COR-L47 (cell line): ENCODE results near the gene P2RY6.
"Not testable (repeated sequence)": the region's sequence is repeated elsewhere in the genome, so short reads cannot be mapped to it uniquely, and the experiment has no call there.

Source experiments
- DNase-seq: peaks from one replicate; lab custom pipeline; 2025; lab: John Stamatoyannopoulos, UW

The P2RY6 gene, protein sequence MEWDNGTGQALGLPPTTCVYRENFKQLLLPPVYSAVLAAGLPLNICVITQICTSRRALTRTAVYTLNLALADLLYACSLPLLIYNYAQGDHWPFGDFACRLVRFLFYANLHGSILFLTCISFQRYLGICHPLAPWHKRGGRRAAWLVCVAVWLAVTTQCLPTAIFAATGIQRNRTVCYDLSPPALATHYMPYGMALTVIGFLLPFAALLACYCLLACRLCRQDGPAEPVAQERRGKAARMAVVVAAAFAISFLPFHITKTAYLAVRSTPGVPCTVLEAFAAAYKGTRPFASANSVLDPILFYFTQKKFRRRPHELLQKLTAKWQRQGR

DNA sequence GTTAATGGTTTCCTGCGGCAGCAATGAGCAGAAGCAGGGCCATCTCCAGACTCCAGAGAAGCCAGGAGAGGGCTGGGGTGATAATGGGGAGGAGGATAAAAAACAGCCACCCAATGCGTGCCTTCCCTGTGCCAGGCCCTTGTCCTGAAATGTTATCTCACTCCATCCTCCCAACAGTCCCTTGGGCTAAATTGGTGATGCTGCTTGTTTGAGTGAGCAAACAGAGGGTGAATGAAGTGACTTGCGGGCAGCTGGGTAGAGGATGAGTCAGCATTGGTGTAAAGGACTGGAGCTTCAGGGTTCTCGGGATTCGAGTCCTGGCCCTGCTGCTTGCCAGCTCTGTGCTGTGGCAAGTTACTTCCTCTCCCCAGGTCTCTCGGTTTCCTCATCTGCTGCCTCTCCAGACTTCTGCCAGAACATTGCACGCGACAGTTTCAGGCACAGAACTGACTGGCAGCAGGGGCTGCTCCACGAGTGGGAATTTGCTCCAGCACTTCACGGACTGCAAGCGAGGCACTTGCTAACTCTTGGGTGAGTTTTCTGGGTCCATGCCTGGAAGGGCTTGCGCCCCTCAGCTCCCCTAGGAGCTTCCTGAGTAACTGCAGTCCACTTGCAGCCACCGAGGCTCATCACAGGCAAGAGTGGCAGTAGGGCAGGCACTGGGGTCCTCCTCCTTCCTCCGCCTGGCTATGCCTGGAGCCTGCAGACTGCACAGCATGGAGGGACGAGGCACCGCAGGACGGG lies at the start of gene P2RY6:
P2RY6 (plus strand) TSS at position 403 of the 744 bp plus-strand sequence. CDS start 24,181 bp downstream, outside the sequence.
- no peak for DNase-seq

DNA sequence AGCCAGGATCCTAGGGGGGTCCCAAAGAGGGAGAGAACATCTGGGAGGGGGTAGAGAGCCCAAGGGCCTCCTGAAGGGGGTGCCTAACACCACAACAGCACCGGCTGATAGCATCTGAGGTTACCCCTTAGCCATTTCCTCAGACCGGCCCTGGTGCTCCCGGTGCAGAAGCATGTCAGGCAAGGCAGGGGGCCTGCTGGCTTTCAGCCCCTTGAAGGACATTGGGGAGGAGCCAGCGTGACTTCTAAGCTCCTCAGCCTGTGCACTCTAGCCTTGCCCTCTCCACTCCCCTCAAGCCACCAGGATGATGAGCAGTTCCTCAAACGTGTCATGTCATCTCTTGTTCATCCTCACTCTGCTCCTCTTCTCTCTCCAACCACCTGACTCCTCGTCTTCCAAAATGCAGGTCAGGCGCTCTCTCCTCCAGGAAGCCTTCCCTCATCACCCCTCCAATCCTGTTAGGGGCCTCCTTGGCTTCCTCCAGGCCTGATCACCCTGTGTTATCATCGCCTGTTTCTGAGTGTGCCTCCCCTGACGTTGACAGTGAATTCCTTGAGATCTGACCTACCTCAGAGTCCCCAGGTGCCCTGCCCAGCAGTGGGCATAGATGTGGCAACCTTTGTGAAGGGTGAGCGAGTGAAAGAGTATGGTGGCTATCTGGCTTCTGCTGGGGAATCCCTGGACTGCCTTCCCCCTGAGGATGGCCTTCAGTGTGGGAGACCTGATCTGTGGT lies 48.0 kb upstream of the P2RY6 start:
- no peak for DNase-seq

DNA sequence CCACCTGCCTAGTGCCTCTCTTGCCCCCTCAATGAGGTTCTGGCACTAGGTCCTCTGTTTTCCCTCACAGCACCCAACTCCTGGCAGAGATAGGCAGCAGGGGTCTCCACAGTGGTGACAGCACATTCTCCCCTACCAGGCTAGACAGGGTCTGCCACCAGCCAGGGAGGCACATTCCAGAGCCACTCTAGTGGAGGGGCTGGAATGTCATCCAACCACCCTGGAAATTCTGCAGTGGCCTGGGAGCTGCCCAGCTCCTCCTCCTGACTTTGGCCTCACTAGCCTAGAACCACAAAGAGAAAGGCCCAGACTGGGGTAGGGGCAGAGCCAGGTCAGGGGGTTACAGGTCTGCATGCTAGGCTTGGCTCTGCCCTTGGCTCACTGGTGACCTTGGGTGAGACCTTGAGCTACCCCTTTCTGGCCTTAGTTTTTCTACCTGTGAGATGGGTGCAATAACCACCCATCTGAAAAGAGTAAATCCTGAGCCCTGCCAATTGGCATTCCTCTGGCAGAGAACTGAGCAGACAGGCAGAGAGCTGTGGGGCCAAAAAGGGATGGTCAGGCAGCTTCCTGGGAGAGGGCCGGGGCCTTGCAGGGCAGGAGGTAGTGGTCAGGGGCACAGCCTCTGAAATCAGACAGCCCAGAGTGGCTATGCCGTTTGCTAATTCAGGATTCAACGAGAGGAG lies 47.0 kb upstream of the P2RY6 start:
- no peak for DNase-seq

DNA sequence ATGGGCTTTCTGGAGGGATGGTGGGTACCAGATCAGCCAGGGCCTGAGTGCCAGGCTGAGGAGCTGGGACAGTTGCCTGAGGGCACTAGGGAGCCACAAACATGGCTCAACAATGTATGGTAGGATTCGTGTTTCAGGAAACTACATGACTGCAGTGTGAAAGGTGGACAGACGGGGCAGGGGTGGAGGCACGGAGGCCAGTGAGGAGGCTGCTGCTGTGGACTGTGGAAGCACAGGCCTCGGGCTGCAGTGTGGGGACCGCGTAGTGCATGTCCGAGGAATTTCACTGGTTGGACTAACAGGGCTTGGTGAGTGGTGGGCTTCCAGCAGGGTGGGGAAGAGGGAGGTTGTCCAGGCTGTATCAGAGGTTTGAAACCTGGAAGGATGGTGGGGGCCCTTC lies 46.3 kb upstream of the P2RY6 start:
- DNase-seq, result no peak

DNA sequence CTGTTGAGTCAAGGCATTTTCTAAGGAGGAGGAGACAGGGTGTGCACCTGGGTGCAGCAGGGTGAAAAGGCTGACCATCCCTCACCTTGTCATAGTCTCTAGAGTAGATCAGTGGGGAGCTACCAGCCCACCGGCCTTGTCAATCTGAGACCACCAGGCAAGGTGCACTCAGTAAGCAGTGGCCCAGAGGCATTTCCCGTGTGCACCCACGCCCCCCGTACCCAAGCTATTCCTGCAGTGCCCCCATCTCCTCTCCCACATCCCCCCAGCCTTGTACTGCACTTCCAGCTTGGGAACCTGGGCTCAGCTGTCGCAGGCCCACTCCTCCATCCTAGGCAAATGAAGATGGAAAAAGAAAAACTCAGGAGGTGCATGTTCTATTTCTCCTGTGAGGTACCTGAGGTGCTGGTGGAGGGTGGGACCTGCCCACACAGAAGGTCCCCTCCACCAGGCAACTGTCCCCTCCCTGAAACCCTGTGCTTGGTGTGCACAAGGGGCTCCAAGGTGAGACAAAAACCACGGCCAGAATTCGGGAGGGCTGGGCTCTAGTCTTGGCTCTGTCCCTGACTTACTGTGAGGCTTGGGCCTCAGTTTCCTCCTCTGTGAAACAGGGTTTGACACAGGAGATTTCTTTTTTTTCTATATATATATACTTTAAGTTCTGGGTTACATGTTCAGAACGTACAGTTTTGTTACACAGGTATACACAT lies 45.7 kb upstream of the P2RY6 start:
- DNase-seq, result no peak

DNA sequence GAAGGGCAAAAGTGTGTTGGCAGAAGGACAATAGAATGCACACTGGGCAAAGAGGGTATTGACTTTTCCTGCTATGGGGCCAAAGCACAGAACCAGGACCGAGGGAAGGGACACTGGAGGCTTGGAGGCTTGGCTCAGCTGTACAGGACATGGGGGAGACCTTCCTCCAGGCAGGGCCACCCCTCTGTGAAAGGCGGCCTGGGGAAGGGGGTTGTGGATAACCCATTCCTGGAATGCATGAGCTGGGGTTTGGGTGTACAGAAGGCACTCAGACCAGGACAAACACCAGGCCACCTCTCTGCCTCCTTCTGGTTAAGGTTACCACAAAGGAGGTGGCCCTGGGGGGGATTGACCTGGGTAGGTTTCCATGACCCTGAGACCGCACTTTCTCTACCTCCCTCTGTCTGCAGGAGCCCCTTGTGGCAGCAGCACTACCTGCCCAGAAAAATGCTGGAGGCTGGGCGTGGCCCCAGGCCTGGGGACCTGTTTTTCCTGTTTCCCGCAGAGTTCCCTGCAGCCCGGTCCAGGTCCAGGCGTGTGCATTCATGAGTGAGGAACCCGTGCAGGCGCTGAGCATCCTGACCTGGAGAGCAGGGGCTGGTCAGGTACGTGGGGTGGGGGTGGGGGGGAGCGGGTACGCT lies 44.4 kb upstream of the P2RY6 start:
- peak; percentile 33 for DNase-seq

DNA sequence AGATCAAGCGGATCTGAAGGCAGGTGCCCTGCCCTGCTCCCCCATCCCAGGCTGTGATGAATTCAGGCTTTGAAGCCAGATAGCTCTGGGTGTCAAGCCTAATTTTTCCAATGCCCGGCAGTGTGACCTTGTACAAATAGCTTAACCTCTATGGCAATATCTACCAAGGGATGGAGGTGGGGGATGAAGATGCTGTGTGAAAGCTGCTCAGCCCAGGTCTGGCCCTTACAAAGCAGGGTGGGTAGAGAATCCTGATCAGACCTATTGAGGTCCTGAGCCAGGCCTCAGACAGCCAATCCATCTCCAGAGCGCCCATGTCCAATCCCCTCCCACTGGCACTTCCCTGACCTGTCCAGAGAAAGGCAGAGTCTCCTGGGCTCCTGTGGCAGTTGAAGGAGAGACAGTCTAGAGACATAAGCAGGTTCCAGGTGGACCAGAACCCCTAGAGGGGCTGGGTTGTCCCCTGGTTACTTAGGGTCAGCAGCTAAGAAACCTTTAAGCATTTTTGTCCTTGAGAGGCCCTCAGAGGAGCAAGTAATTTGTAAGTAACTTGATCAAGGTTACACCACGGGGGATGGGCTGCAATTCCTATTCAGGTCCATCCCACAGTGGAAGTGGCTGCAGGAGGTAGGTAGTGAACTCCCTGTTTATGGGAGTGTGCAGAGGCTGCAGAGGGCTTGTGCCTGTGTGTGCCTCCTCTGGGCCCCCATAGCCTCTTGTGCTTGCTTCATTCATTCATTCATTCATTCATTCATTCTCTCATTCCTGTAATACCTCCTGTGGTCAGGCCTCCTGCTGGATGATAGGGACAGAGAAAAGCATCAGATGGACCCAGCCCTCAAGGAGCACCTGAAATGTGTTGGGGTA lies 43.6 kb upstream of the P2RY6 start:
- no peak for DNase-seq

DNA sequence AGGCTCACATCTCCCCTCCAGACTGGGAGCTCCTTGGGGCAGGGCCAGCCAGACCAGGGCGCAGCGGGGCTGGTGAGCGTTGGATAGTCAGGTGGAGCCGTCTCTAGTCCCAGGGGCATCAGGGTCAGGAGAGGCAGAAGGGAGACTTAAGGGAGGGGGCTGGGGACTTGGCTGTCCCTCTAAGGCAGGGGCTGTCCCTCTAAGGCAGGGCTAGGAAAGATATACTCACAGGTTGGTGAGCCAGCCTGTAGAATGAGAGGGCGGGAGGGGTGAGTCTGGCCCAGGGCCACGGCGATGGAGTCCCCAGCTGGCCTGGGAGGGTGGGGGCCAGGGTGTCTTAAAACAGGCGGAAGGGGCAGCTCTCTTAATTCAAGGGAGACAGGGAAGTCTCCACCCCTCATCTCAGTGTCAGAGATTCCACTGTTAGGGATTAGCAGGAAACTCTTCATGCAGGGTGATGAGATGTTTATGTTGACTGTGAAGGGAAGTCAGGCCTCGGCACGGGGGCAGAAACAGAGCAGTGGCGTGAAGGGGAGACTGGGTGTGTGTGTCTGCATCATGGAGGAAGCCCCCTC lies 42.7 kb upstream of the P2RY6 start:
- no peak for DNase-seq

DNA sequence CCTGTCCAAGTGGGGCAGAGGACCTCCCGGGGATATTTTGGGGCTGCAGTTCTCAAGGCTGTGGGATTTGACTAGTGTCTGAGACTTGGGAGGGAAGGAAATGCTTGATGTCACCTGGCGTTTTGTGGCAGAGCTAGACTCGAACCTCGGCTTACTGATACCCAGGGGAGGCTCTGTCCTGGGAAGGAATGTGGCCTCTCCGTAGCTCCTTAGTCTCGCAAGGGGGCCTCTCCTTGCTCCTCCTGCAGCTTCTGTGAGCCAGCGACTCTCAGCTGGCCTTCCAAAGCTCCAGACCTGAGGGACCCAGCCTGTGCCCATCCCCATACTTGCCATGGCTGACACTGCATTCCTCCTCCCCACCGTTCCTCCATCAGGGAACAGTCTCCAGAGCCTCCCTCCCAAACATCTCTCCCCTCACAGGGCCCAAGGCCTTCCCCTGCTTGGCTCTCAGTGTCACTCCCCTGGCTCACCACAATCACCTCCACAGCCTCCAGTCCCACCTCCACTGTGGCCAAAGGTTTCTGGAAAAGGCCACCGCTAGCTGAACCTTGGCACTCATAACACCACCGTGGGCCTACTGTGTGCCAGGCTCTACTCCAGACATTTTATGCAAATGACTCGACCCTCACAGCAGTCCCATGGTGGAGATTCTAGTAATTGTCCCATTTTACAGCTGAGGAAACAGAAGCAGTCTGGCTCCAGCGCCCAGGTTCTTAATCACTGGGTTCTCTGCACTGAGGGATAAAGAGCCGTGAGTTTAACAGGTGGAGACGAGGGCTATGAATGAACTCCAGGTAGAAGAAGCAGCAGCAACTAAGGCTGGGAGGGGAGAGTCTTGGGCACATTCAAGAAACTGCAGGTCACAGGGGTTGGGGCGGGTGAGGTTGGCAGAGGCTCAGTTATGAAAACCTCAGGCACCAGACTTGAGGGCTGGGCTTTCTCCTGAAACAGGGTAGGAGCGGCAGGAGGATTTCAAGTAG lies 42.0 kb upstream of the P2RY6 start:
- no peak for DNase-seq

DNA sequence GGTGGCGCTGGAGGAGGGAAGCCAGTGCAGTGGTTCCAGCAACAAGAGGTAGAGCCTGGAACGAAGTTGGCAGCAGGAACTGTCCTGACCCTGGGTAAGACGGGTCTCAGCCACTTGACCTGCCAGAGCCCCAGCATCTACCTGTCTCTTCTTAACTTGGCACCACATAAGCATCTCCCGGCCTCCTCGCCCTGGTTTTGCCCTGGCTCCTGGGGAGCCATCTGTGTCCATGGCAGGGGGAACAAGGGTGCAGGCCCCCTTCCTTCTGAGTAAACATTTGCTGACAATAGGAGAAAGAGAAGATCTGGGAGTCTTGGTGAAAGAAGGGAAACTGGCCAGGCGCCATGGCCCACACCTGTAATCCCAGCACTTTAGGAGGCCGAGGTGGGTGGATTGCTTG lies 41.2 kb upstream of the P2RY6 start:
- DNase-seq, result no peak

DNA sequence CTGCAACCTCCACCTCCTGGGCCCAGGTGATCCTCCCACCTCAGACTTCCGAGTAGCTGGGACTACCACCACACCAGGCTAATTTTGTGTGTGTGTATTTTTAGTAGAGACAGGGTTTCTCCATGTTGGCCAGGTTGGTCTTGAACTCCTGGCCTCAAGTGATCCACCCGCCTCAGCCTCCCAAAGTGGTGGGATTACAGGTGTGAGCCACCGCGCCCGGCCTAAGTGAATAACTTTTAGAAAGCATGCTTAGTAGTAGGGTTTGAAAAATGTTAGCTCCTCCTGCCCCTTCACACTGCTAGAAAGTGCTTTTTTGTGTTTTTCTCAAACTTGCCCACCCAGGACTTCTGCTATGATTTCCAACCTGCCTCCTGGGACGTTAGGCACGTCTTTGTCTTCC lies 39.7 kb upstream of the P2RY6 start:
- DNase-seq, result not testable (repeated sequence)

DNA sequence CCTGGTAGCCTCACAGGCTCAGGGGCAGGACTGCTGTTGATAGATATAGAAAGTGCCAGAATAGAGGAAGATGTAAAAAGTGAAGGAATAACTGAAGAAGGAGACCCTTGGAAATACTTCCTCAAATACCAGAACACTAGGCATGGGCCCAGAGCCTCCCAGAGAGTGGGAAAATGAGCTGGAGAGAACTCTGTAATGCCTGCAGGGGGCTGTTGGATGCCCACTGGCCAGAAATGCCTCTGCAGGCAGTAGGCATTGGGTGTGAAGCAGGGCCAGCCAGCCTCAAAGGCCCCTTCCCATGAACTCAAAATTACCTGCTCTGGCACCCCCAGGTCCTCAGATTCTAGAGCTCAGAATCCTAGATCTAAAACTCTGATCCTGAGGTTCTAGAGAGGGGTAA lies 38.9 kb upstream of the P2RY6 start:
- DNase-seq, result no peak

DNA sequence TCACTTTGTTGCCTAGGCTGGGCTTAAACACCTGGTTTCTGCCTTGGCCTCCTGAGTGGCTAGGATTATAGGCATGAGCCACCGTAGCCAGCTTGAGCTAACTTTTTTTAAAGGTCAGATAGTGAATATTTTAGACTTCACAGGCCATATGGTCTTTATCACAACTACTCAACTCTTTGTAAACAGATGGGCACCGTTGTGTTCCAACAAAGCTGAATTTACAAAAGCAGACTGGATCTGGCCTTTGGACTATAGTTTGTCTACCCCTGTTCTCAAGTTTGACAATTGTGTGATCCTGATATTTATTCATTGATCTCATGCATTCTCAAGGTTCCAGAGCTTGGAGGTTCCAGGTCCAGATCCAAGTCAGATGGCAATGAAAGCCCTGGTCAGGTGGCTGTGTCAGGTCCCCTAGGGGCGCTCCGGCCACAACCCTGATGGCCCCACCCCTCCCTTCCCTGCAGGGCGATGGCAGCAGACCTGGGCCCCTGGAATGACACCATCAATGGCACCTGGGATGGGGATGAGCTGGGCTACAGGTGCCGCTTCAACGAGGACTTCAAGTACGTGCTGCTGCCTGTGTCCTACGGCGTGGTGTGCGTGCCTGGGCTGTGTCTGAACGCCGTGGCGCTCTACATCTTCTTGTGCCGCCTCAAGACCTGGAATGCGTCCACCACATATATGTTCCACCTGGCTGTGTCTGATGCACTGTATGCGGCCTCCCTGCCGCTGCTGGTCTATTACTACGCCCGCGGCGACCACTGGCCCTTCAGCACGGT lies 38.3 kb upstream of the P2RY6 start:
- no peak for DNase-seq

DNA sequence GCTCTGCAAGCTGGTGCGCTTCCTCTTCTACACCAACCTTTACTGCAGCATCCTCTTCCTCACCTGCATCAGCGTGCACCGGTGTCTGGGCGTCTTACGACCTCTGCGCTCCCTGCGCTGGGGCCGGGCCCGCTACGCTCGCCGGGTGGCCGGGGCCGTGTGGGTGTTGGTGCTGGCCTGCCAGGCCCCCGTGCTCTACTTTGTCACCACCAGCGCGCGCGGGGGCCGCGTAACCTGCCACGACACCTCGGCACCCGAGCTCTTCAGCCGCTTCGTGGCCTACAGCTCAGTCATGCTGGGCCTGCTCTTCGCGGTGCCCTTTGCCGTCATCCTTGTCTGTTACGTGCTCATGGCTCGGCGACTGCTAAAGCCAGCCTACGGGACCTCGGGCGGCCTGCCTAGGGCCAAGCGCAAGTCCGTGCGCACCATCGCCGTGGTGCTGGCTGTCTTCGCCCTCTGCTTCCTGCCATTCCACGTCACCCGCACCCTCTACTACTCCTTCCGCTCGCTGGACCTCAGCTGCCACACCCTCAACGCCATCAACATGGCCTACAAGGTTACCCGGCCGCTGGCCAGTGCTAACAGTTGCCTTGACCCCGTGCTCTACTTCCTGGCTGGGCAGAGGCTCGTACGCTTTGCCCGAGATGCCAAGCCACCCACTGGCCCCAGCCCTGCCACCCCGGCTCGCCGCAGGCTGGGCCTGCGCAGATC lies 37.5 kb upstream of the P2RY6 start:
- DNase-seq, result no peak

DNA sequence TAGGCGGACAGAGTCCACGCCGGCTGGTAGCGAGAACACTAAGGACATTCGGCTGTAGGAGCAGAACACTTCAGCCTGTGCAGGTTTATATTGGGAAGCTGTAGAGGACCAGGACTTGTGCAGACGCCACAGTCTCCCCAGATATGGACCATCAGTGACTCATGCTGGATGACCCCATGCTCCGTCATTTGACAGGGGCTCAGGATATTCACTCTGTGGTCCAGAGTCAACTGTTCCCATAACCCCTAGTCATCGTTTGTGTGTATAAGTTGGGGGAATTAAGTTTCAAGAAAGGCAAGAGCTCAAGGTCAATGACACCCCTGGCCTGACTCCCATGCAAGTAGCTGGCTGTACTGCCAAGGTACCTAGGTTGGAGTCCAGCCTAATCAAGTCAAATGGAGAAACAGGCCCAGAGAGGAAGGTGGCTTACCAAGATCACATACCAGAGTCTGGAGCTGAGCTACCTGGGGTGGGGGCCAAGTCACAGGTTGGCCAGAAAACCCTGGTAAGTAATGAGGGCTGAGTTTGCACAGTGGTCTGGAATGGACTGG lies 36.8 kb upstream of the P2RY6 start:
- DNase-seq, result no peak

DNA sequence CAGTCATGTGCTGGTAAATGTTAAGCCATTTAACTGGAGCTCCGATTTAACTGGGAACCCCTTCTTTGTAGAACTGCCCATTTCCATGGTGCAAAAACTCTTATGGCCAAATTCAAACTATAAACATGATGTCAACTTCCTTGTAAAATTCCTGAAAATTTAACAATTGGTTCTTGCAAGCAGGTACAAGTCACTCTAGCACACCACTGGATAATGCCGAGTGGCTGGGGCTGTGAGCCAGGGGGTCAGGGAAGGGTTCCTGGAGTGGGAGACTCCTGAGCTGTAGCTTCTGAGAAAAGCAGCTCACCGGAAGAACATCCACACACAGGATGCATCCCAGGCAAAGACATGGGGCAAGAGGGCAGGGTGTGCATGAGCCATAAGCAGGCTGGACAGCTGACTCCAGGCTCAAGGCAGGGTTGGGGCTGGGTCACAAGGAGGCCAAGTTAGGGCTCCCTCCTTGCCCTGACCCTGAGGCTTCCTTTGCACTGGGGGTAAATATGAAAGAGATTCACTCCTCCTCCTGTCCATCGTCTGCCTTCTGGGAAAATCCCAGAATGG lies 35.9 kb upstream of the P2RY6 start:
- no peak for DNase-seq

DNA sequence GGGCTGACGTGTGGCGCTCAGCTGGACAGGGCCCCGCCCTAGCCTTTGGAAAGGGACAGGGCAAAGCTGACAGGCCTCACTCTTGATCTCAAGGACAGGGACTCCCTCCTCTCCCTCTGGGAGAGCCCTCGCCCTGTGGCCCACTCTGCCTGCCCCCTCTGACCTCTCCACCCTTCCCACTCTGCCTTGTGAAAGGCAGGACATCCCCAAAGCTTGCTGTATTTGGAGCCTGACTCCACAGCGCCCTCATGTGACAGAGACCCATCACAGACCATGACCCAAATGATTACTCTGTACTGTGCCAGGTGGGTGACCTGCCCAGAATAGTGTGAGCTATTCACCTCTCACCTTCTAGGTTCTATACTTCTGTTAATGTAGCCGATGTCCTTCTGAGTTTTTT lies 35.3 kb upstream of the P2RY6 start:
- no peak for DNase-seq
